PFSK-1 (cell line): Measurements from ENCODE around the gene TTC21B.

ENCODE experiments used
- FOXP2 ChIP-seq: optimal IDR thresholded peaks from 2 replicates; pipeline ENCODE3; 2011; ENCODE audit warnings: borderline replicate concordance, control low read depth, inconsistent platforms; ENCODE audit not compliant: insufficient read depth; ENCODE audit errors: extremely low read length, extremely low read depth
- POLR2AphosphoS5 ChIP-seq: IDR thresholded peaks from 2 replicates; pipeline ENCODE4 v1.6.1; 2012; ENCODE audit warnings: low read depth, mild to moderate bottlenecking, control low read depth, low read length, moderate library complexity
- REST ChIP-seq, 2 experiments: IDR thresholded peaks; 2 replicates each; pipeline versions ENCODE4 v1.6.1 to v1.8.0; 2011 to 2012; ENCODE audit warnings: low read depth in 2 of 2, low read length in 2 of 2, control low read depth in 1 of 2, inconsistent platforms in 1 of 2, mild to moderate bottlenecking in 1 of 2, moderate library complexity in 1 of 2; ENCODE audit not compliant: insufficient read depth in 1 of 2
- SIN3A ChIP-seq: IDR thresholded peaks from 2 replicates; pipeline ENCODE4 v1.6.1; 2012; ENCODE audit warnings: mild to moderate bottlenecking, low read length, moderate library complexity, borderline replicate concordance; ENCODE audit not compliant: insufficient read depth
- TAF1 ChIP-seq: IDR thresholded peaks from 2 replicates; pipeline ENCODE4 v1.6.1; 2012; ENCODE audit warnings: low read length, control low read depth, borderline replicate concordance; ENCODE audit not compliant: insufficient read depth

- TF ChIP-seq POLR2AphosphoS5: no peak
- no peak for TF ChIP-seq REST (IDR thresholded peaks at IDR 0.05; ENCODE audit: insufficient read depth in 1 of 2, low read depth in 2 of 2, low read length in 2 of 2)
- TF ChIP-seq TAF1: no peak
- no peak for TF ChIP-seq SIN3A
- TF ChIP-seq FOXP2: no peak
These were observed 67.0 kb downstream of the TTC21B start for GRCh38 chr2:165886487-165887146.
